Astrocyte (in vitro differentiated cells and primary cell): ENCODE data around the gene NTM. TPM values are rescaled to one million over a fixed set of nuclear protein-coding genes. Genes with fewer than 3 reads are reported as not detected.

Source experiments
- DNase-seq: peaks from one replicate; pipeline ENCODE4 v3.0.0-alpha.2; 2010; ENCODE audit warnings: low read depth
- FAIRE-seq: peaks from 2 replicates; lab custom pipeline; 2011; peaks lifted over from hg19 to GRCh38; lab: Jason Lieb, UNC
- H2AFZ ChIP-seq: 2 replicates; pipeline ENCODE4 v1.6.0; 2012; ENCODE audit warnings: low read depth, low read length, inconsistent platforms
- H3K27ac ChIP-seq: 2 replicates; pipeline ENCODE4 v1.5.1; 2011; ENCODE audit warnings: low read depth, low read length, inconsistent platforms
- H3K27me3 ChIP-seq: 2 replicates; pipeline ENCODE4 v1.6.0; 2011; ENCODE audit warnings: low read length, inconsistent platforms; ENCODE audit not compliant: insufficient read depth
- H3K36me3 ChIP-seq: 2 replicates; pipeline ENCODE4 v1.5.1; 2011; ENCODE audit warnings: low read length, inconsistent platforms; ENCODE audit not compliant: insufficient read depth
- H3K4me1 ChIP-seq: 2 replicates; pipeline ENCODE4 v1.5.1; 2011; ENCODE audit warnings: low read length, inconsistent platforms; ENCODE audit not compliant: insufficient read depth
- H3K4me2 ChIP-seq: 2 replicates; pipeline ENCODE4 v1.6.0; 2012; ENCODE audit warnings: low read length, inconsistent platforms
- H3K4me3 ChIP-seq: 2 replicates; pipeline ENCODE4 v1.5.1; 2011; ENCODE audit warnings: low read depth, mild to moderate bottlenecking, low read length, inconsistent platforms; ENCODE audit not compliant: insufficient read depth
- H3K79me2 ChIP-seq: 2 replicates; pipeline ENCODE4 v1.6.0; 2012; ENCODE audit warnings: mild to moderate bottlenecking, low read length, inconsistent platforms; ENCODE audit not compliant: insufficient read depth
- H3K9ac ChIP-seq: 2 replicates; pipeline ENCODE4 v1.6.0; 2012; ENCODE audit warnings: mild to moderate bottlenecking, low read length, inconsistent platforms
- H3K9me3 ChIP-seq: 2 replicates; pipeline ENCODE4 v1.5.1; 2012; ENCODE audit warnings: low read depth, mild to moderate bottlenecking, low read length, inconsistent platforms; ENCODE audit not compliant: insufficient read depth
- H4K20me1 ChIP-seq: 2 replicates; pipeline ENCODE4 v1.6.0; 2012; ENCODE audit warnings: low read length, inconsistent platforms; ENCODE audit not compliant: insufficient read depth
- H3K27ac Mint-ChIP-seq: one replicate; pipeline ENCODE4 v1.8.0; 2021; ENCODE audit warnings: mild to moderate bottlenecking, mixed read lengths; ENCODE audit not compliant: unreplicated experiment
- H3K27me3 Mint-ChIP-seq: one replicate; pipeline ENCODE4 v1.8.0; 2021; ENCODE audit warnings: low read depth, mixed read lengths; ENCODE audit not compliant: unreplicated experiment
- H3K36me3 Mint-ChIP-seq: one replicate; pipeline ENCODE4 v1.8.0; 2021; ENCODE audit warnings: low read depth, mixed read lengths; ENCODE audit not compliant: unreplicated experiment
- H3K4me1 Mint-ChIP-seq: one replicate; pipeline ENCODE4 v1.8.0; 2021; ENCODE audit warnings: low read depth, mixed read lengths; ENCODE audit not compliant: unreplicated experiment
- H3K4me3 Mint-ChIP-seq: one replicate; pipeline ENCODE4 v1.8.0; 2021; ENCODE audit warnings: mild to moderate bottlenecking, moderate library complexity, mixed read lengths; ENCODE audit not compliant: unreplicated experiment
- H3K9me3 Mint-ChIP-seq: one replicate; pipeline ENCODE4 v1.8.0; 2021; ENCODE audit warnings: mild to moderate bottlenecking, mixed read lengths; ENCODE audit not compliant: unreplicated experiment
- CTCF ChIP-seq: IDR thresholded peaks from 2 replicates; pipeline ENCODE4 v1.5.1; 2011; ENCODE audit warnings: low read depth, mild to moderate bottlenecking, inconsistent platforms, low read length, moderate library complexity; ENCODE audit not compliant: insufficient read depth
- EZH2 ChIP-seq: IDR thresholded peaks from 2 replicates; pipeline ENCODE4 v1.6.1; 2012; ENCODE audit warnings: mild to moderate bottlenecking, low read length, inconsistent platforms; ENCODE audit not compliant: insufficient read depth
- total RNA-seq: library from RNA; stranded (reverse); gene quantifications from 2 replicates; pipeline ENCODE4 v1.2.1, GENCODE V29; 2021

NTM gene
- total RNA-seq, 1 donor from 2014 or later, result 98.2 TPM

- H3K4me3 Mint-ChIP-seq, result no peak overlapping the region
- H3K36me3 Mint-ChIP-seq, result no peaks in the 10 kb centered on the region
- FAIRE-seq, result no peak
- Histone ChIP-seq H3K4me1 (peaks cover 3% of the 10 kb centered on the region), H3K4me3 (no peak overlapping the region), H3K36me3 (no peaks in the 10 kb centered on the region), H3K9ac (no peak overlapping the region), H3K27me3 (peaks cover 4% of the 10 kb centered on the region), H3K9me3 (no peaks in the 10 kb centered on the region), H4K20me1 (no peaks in the 10 kb centered on the region), H2AFZ (no peak overlapping the region), H3K79me2 (no peaks in the 10 kb centered on the region), H3K4me2 (no peak overlapping the region), H3K27ac (no peak overlapping the region)
- peaks cover 23% of the 10 kb centered on the region for H3K27me3 Mint-ChIP-seq
- no peak for TF ChIP-seq CTCF
- no peak for TF ChIP-seq EZH2
- H3K27ac Mint-ChIP-seq, result no peak overlapping the region
- H3K4me1 Mint-ChIP-seq, result peaks cover 17% of the 10 kb centered on the region
- no peaks in the 10 kb centered on the region for H3K9me3 Mint-ChIP-seq
- DNase-seq, result no peak
Observed at GRCh38 chr11:131616481-131617140, 246.2 kb downstream of the NTM start.

GRCh38 chr11:131618201-131618600 is 247.8 kb downstream of the NTM start:
- H3K4me3 Mint-ChIP-seq, result no peak overlapping the region
- Histone ChIP-seq H3K79me2 (no peaks in the 10 kb centered on the region), H3K27ac (no peak overlapping the region), H3K9me3 (no peaks in the 10 kb centered on the region), H3K9ac (no peak overlapping the region), H3K4me2 (no peak overlapping the region), H3K4me1 (peaks cover 3% of the 10 kb centered on the region), H3K36me3 (no peaks in the 10 kb centered on the region), H4K20me1 (no peaks in the 10 kb centered on the region), H2AFZ (no peak overlapping the region), H3K27me3 (no peaks in the 10 kb centered on the region), H3K4me3 (no peak overlapping the region)
- DNase-seq, result no peak
- peaks cover 23% of the 10 kb centered on the region for H3K4me1 Mint-ChIP-seq
- H3K36me3 Mint-ChIP-seq, result no peaks in the 10 kb centered on the region
- H3K9me3 Mint-ChIP-seq, result no peaks in the 10 kb centered on the region
- H3K27me3 Mint-ChIP-seq, result peaks cover 21% of the 10 kb centered on the region
- TF ChIP-seq CTCF, result no peak
- H3K27ac Mint-ChIP-seq, result no peak overlapping the region
- no peak for FAIRE-seq

- no peaks in the 10 kb centered on the region for H3K27me3 ChIP-seq
- H3K27ac Mint-ChIP-seq, result no peak overlapping the region
- no peak overlapping the region for H3K9ac ChIP-seq
- no peak overlapping the region for H3K4me3 Mint-ChIP-seq
- TF ChIP-seq CTCF (no peak), EZH2 (no peak)
- no peak overlapping the region for H2AFZ ChIP-seq
- H3K9me3 Mint-ChIP-seq, result peaks cover 2% of the 10 kb centered on the region
- peaks cover 9% of the 10 kb centered on the region for H3K4me1 ChIP-seq
- no peaks in the 10 kb centered on the region for H3K36me3 ChIP-seq
- H3K27me3 Mint-ChIP-seq, result peaks cover 7% of the 10 kb centered on the region
- H3K4me1 Mint-ChIP-seq, result peaks cover 22% of the 10 kb centered on the region
- H3K9me3 ChIP-seq, result no peaks in the 10 kb centered on the region
- no peak overlapping the region for H3K4me2 ChIP-seq
- no peaks in the 10 kb centered on the region for H3K79me2 ChIP-seq
- no peak for DNase-seq
- no peaks in the 10 kb centered on the region for H3K36me3 Mint-ChIP-seq
- H4K20me1 ChIP-seq, result no peaks in the 10 kb centered on the region
- H3K27ac ChIP-seq, result no peak overlapping the region
- FAIRE-seq, result no peak
- no peak overlapping the region for H3K4me3 ChIP-seq
Observed at GRCh38 chr11:131622193-131622592, 251.8 kb downstream of the NTM start.
